Measurements from ENCODE around the gene POLR2H. TPM values are rescaled to one million over a fixed set of nuclear protein-coding genes. Genes with fewer than 3 reads are reported as not detected.

The POLR2H gene
- total RNA-seq, 4 donors from 2014 or later, result 74.4 to 206 (median 146) TPM

GRCh38 chr3:184377374-184377773 lies 15.9 kb downstream of the POLR2H start:
- Histone ChIP-seq H3K27ac (no peak overlapping the region), H3K4me3 (no peak overlapping the region), H3K9me3 (no peaks in the 10 kb centered on the region), H3K36me3 (no peaks in the 10 kb centered on the region), H3K27me3 (peaks cover 61% of the 10 kb centered on the region), H3K4me1 (peaks cover 12 to 32% (median 14%) of the 10 kb centered on the region in 4 donors)
- no peak for TF ChIP-seq POLR2AphosphoS5 (IDR thresholded peaks at IDR 0.05)
- intact Hi-C loops (cut with DNase I; ENCODE audit: low total_unique reads) (no loop called here), in situ Hi-C loops (cut with MboI; ENCODE audit: low pct_ligation_motif_present in 1 of 4, low pct_unique_long_range_greater_than_20kb in 1 of 4, low sequenced_read_pairs in 3 of 4) (loop anchor here in 2 of 4 donors (10.0 to 25.0 kb wide), 2 partner anchors 157 to 410 kb away; no protein-coding TSS in a partner anchor)
- 73% methylated on average over 5 of the region's 5 CpGs; no CpG with 5 or more reads in 1 of the 2 donors for whole genome bisulfite sequencing, 2 donors (ENCODE audit: low coverage in 1 of 2)
- DNase-seq, result no peak

GRCh38 chr3:184377882-184378445 lies 16.5 kb downstream of the POLR2H start, which contains the start of gene THPO:
TSS of gene THPO (minus strand) at chr3:184378207. CDS start at chr3:184376259, 1,948 bp downstream.
- Histone ChIP-seq H3K9me3 (no peaks in the 10 kb centered on the region), H3K27me3 (peaks cover 63% of the 10 kb centered on the region), H3K27ac (peak within 1 kb of the TSS; percentile 54 to 76 (median 63)), H3K4me3 (no peak within 1 kb of the TSS), H3K4me1 (peaks cover 12 to 32% (median 14%) of the 10 kb centered on the region in 4 donors), H3K36me3 (no peaks in the 10 kb centered on the region)
- DNase-seq, result no peak
- TF ChIP-seq CTCF (IDR thresholded peaks at IDR 0.05), result no peak
- TF ChIP-seq EP300 (IDR thresholded peaks at IDR 0.05; ENCODE audit: low read depth), result no peak
- no peak for TF ChIP-seq POLR2AphosphoS5 (IDR thresholded peaks at IDR 0.05)
- no peak for TF ChIP-seq POLR2A (IDR thresholded peaks at IDR 0.05)
- intact Hi-C loops (cut with DNase I; ENCODE audit: low total_unique reads) (no loop called here), in situ Hi-C loops (cut with MboI; ENCODE audit: low pct_ligation_motif_present in 1 of 4, low pct_unique_long_range_greater_than_20kb in 1 of 4, low sequenced_read_pairs in 3 of 4) (loop anchor here in 2 of 4 donors (10.0 to 25.0 kb wide), 2 partner anchors 157 to 409 kb away; no protein-coding TSS in a partner anchor)
- WGBS, 2 donors (ENCODE audit: low coverage in 1 of 2), result 60% methylated on average over 7 of the region's 7 CpGs; no CpG with 5 or more reads in 1 of the 2 donors

GRCh38 chr3:184378651-184379357 lies 17.3 kb downstream of the POLR2H start:
- no peak for DNase-seq
- Histone ChIP-seq H3K36me3 (no peaks in the 10 kb centered on the region), H3K4me3 (no peak overlapping the region), H3K27me3 (peaks cover 63% of the 10 kb centered on the region), H3K4me1 (peaks cover 12 to 29% (median 14%) of the 10 kb centered on the region in 4 donors), H3K9me3 (no peaks in the 10 kb centered on the region), H3K27ac (peak overlapping the region; percentile 54 to 76 (median 63))
- in situ Hi-C loops (cut with MboI; ENCODE audit: low pct_ligation_motif_present in 1 of 4, low pct_unique_long_range_greater_than_20kb in 1 of 4, low sequenced_read_pairs in 3 of 4) (loop anchor here in 2 of 4 donors (10.0 to 25.0 kb wide), 2 partner anchors 156 to 408 kb away; no protein-coding TSS in a partner anchor), intact Hi-C loops (cut with DNase I; ENCODE audit: low total_unique reads) (no loop called here)
- no peak for TF ChIP-seq POLR2A (IDR thresholded peaks at IDR 0.05)
- no peak for TF ChIP-seq POLR2AphosphoS5 (IDR thresholded peaks at IDR 0.05)
- no peak for TF ChIP-seq CTCF (IDR thresholded peaks at IDR 0.05)
- no peak for TF ChIP-seq EP300 (IDR thresholded peaks at IDR 0.05; ENCODE audit: low read depth)
- WGBS, 2 donors (ENCODE audit: low coverage in 1 of 2), result 74 to 100% methylated on average over 1 to 10 of the region's 10 CpGs

GRCh38 chr3:184379358-184380184 lies 18.1 kb downstream of the POLR2H start, which contains the start of gene CHRD:
TSS of gene CHRD (plus strand) at chr3:184380054. CDS start at chr3:184380319, 265 bp downstream.
- H3K9me3 ChIP-seq, result no peaks in the 10 kb centered on the region
- peak within 1 kb of the TSS; percentile 54 to 76 (median 63) for H3K27ac ChIP-seq
- H3K4me3 ChIP-seq, result peak within 1 kb of the TSS; percentile 37 to 45 (median 43)
- TF ChIP-seq EP300 (IDR thresholded peaks at IDR 0.05; ENCODE audit: low read depth) (no peak), POLR2AphosphoS5 (IDR thresholded peaks at IDR 0.05) (no peak), CTCF (IDR thresholded peaks at IDR 0.05) (no peak), POLR2A (IDR thresholded peaks at IDR 0.05) (no peak)
- H3K4me1 ChIP-seq, result peaks cover 12 to 29% (median 14%) of the 10 kb centered on the region in 4 donors
- H3K27me3 ChIP-seq, result peaks cover 63% of the 10 kb centered on the region
- DNase-seq, result no peak
- in situ Hi-C loops (cut with MboI; ENCODE audit: low pct_ligation_motif_present in 1 of 4, low pct_unique_long_range_greater_than_20kb in 1 of 4, low sequenced_read_pairs in 3 of 4) (loop anchor here in 2 of 4 donors (10.0 to 25.0 kb wide), 2 partner anchors 155 to 408 kb away; no protein-coding TSS in a partner anchor), intact Hi-C loops (cut with DNase I; ENCODE audit: low total_unique reads) (loop anchor here (10.0 kb wide), 1 partner anchor 395 kb away; no protein-coding TSS in a partner anchor)
- no peaks in the 10 kb centered on the region for H3K36me3 ChIP-seq
- 40 to 58% methylated on average over 6 to 20 of the region's 71 CpGs for whole genome bisulfite sequencing, 2 donors (ENCODE audit: low coverage in 1 of 2)

All from transverse colon (tissue), 4 donors.